B cell (primary cell): ENCODE data around the gene NAIF1. TPM values are rescaled to one million over a fixed set of nuclear protein-coding genes. Genes with fewer than 3 reads are reported as not detected.
"Not testable (repeated sequence)": the region's sequence is repeated elsewhere in the genome, so short reads cannot be mapped to it uniquely, and the experiment has no call there.

Experiments used
- ATAC-seq: fragments of 200-7000 bp; cut with Tn5 transposase; one replicate; pipeline ENCODE4 v1.10.0; 2021; ENCODE audit warnings: low read depth, mild to moderate bottlenecking, moderate number of reproducible peaks, moderate library complexity
- CTCF ChIA-PET: fragments of 350-600 bp; sonication (Branson Sonifier 250); formaldehyde crosslinking; loops from one replicate; lab custom pipeline; 2021; ENCODE audit warnings: antibody characterized with exemption, inconsistent platforms; lab: Charles Lee
- POLR2A ChIA-PET: fragments of 350-600 bp; sonication (Branson Sonifier 250); formaldehyde crosslinking; loops from one replicate; lab custom pipeline; 2021; ENCODE audit warnings: antibody characterized with exemption; lab: Charles Lee
- DNase-seq: peaks from one replicate; pipeline ENCODE4 v3.0.0; 2013
- H2AFZ ChIP-seq: 2 replicates; pipeline ENCODE4 v1.6.1; 2012; ENCODE audit warnings: mild to moderate bottlenecking, low read depth, low read length; ENCODE audit not compliant: insufficient read depth, poor library complexity, severe bottlenecking
- H3K27ac ChIP-seq, 2 donors: 1 replicate in 1 of 2; 2 replicates in 1 of 2; pipeline ENCODE4 v1.5.1; 2012 to 2013; ENCODE audit warnings: low read length in 2 of 2, mild to moderate bottlenecking in 2 of 2, moderate library complexity in 1 of 2
- H3K27me3 ChIP-seq, 4 experiments: fragments of 200-600 bp in 1 of 4; sonication (generic) in 1 of 4; replicated peaks in 1 of 4; 1 replicate in 2 of 4; 2 replicates in 2 of 4; pipeline versions ENCODE4 v1.6.1 to v1.7.0; 2013 to 2016; ENCODE audit warnings: low read length in 3 of 4, mild to moderate bottlenecking in 2 of 4, mixed read lengths in 1 of 4, moderate library complexity in 1 of 4; ENCODE audit not compliant: insufficient read depth in 4 of 4, control insufficient read depth in 3 of 4; ENCODE audit errors: control extremely low read depth in 1 of 4
- H3K36me3 ChIP-seq, 2 experiments: replicated peaks in 1 of 2; 1 replicate in 1 of 2; 2 replicates in 1 of 2; pipeline versions ENCODE4 v1.6.1 to v1.7.1; 2013; ENCODE audit warnings: low read length in 1 of 2; ENCODE audit not compliant: insufficient read depth in 2 of 2, control insufficient read depth in 1 of 2; ENCODE audit errors: control extremely low read depth in 1 of 2, extremely low read depth in 1 of 2
- H3K4me1 ChIP-seq, 2 donors: fragments of 200-600 bp in 1 of 2; sonication (generic) in 1 of 2; 1 replicate in 1 of 2; 2 replicates in 1 of 2; pipeline versions ENCODE4 v1.5.1 to v1.6.1; 2013 to 2017; ENCODE audit warnings: low read length in 2 of 2; ENCODE audit not compliant: control insufficient read depth in 2 of 2, insufficient read depth in 2 of 2
- H3K4me2 ChIP-seq: replicated peaks from 2 replicates; pipeline ENCODE3; 2012; ENCODE audit warnings: mild to moderate bottlenecking, low read depth, low read length; ENCODE audit not compliant: poor library complexity, severe bottlenecking
- H3K4me3 ChIP-seq, 5 experiments: fragments of 200-600 bp in 1 of 5; sonication (generic) in 1 of 5; 1 replicate in 3 of 5; 2 replicates in 2 of 5; pipeline versions ENCODE4 v1.5.1 to v1.7.0; 2011 to 2016; ENCODE audit warnings: low read length in 4 of 5, mild to moderate bottlenecking in 4 of 5, low read depth in 2 of 5, control low read depth in 1 of 5, moderate library complexity in 1 of 5; ENCODE audit not compliant: insufficient read depth in 1 of 5; ENCODE audit errors: control extremely low read depth in 1 of 5, extremely low read depth in 1 of 5
- H3K79me2 ChIP-seq: fragments of 200-600 bp; sonication (generic); one replicate; pipeline ENCODE4 v1.6.0; 2016; ENCODE audit warnings: low read length; ENCODE audit not compliant: control insufficient read depth, insufficient read depth
- H3K9ac ChIP-seq: fragments of 200-600 bp; sonication (generic); 2 replicates; pipeline ENCODE4 v1.6.1; 2017; ENCODE audit warnings: mild to moderate bottlenecking, low read length, moderate library complexity
- H3K9me3 ChIP-seq, 3 donors: one replicate each; pipeline versions ENCODE4 v1.6.1 to v1.7.1; 2013; ENCODE audit warnings: low read length in 2 of 3; ENCODE audit not compliant: control insufficient read depth in 2 of 3, insufficient read depth in 1 of 3; ENCODE audit errors: control extremely low read depth in 1 of 3
- H4K20me1 ChIP-seq: 2 replicates; pipeline ENCODE4 v1.6.0; 2012; ENCODE audit warnings: mild to moderate bottlenecking, low read length; ENCODE audit not compliant: insufficient read depth, control insufficient read depth, poor library complexity, severe bottlenecking
- H3K27ac Mint-ChIP-seq: one replicate; pipeline ENCODE4 v1.8.0; 2021; ENCODE audit warnings: mixed read lengths
- H3K27me3 Mint-ChIP-seq: one replicate; pipeline ENCODE4 v1.8.0; 2021; ENCODE audit warnings: mixed read lengths
- H3K4me1 Mint-ChIP-seq: one replicate; pipeline ENCODE4 v1.8.0; 2021; ENCODE audit warnings: mixed read lengths
- H3K4me3 Mint-ChIP-seq: one replicate; pipeline ENCODE4 v1.8.0; 2021; ENCODE audit warnings: mixed read lengths
- H3K9me3 Mint-ChIP-seq: one replicate; pipeline ENCODE4 v1.8.0; 2022; ENCODE audit warnings: mixed read lengths; ENCODE audit not compliant: insufficient read depth
- CTCF ChIP-seq: fragments of 200-600 bp; IDR thresholded peaks from one replicate; pipeline ENCODE4 v1.8.0; 2022; ENCODE audit warnings: antibody characterized with exemption, mild to moderate bottlenecking
- EZH2 ChIP-seq: IDR thresholded peaks from 2 replicates; pipeline ENCODE4 v1.6.1; 2012; ENCODE audit warnings: borderline replicate concordance, low read depth, mild to moderate bottlenecking, moderate library complexity, low read length; ENCODE audit not compliant: insufficient read depth, poor library complexity, severe bottlenecking
- WGBS: methylation state at CpG from one replicate; pipeline ENCODE4 v1.1.5; 2013; ENCODE audit warnings: missing lambda C conversion rate; ENCODE audit not compliant: insufficient coverage; 5-methylcytosine and 5-hydroxymethylcytosine counted together
- intact Hi-C: fragments of 100-400 bp; cut with micrococcal nuclease; formaldehyde crosslinking; loops from one replicate; pipeline ENCODE4 v1.10.0; 2022
- polyA plus RNA-seq: library from polyadenylated mRNA; depleted of rRNA; stranded (reverse); fragments of >200 nt; gene quantifications from 2 replicates; pipeline ENCODE4 v1.2.3, GENCODE V29; 2012
- total RNA-seq, 2 donors: library from RNA; stranded (reverse); fragments of 120-200 nt in 1 of 2; gene quantifications; 1 replicate in 1 of 2; 2 replicates in 1 of 2; pipeline versions ENCODE4 v1.2.3 to v1.2.4, GENCODE V29; 2013 to 2022

The NAIF1 gene
- total and polyA plus RNA-seq, 2 donors (not counting 1 experiment from before 2014, with no cell fraction given), result 11.4 to 16.6 TPM

DNA sequence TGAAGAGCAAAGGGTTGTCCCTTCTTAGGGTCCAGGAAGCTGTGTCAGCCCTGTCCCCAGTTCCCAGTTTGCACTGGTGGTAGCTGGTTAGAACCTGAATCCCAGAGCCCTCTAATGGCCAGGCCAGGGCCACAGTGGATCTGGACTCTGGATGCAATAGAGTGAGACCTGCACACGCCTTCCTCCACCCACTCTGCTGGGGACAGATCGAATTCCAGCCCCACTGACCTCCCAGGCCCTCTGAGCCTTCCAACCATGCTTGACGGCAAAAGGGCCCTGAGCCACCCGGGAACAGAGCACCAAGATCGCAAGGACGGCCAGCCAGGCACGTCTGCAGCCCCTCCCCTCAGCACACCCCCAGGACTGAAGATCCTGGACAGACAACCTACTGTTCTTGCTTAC is 23.7 kb downstream of the NAIF1 start:
- TF ChIP-seq CTCF (no peak), EZH2 (no peak)
- DNase-seq, result no peak
- Histone ChIP-seq H3K27me3 (no peaks in the 10 kb centered on the region), H2AFZ (no peak overlapping the region), H4K20me1 (no peaks in the 10 kb centered on the region), H3K9ac (no peak overlapping the region), H3K36me3 (no peaks in the 10 kb centered on the region), H3K4me2 (no peak overlapping the region), H3K4me1 (no peaks in the 10 kb centered on the region), H3K79me2 (no peaks in the 10 kb centered on the region), H3K4me3 (no peak overlapping the region), H3K27ac (no peak overlapping the region), H3K9me3 (no peaks in the 10 kb centered on the region)
- intact Hi-C loops, result no loop called here
- peaks cover 3% of the 10 kb centered on the region for H3K27me3 Mint-ChIP-seq
- no peaks in the 10 kb centered on the region for H3K4me1 Mint-ChIP-seq
- ChIA-PET CTCF (interaction anchor here (3.3 to 3.4 kb wide), 2 partner anchors 88 to 101 kb away, joined by 13 read pairs; no protein-coding TSS in a partner anchor), POLR2A (no interaction called here)
- no peaks in the 10 kb centered on the region for H3K9me3 Mint-ChIP-seq
- ATAC-seq, result no peak
- WGBS, result 88% methylated on average over 4 of the region's 7 CpGs
- no peak overlapping the region for H3K27ac Mint-ChIP-seq
- no peak overlapping the region for H3K4me3 Mint-ChIP-seq

DNA sequence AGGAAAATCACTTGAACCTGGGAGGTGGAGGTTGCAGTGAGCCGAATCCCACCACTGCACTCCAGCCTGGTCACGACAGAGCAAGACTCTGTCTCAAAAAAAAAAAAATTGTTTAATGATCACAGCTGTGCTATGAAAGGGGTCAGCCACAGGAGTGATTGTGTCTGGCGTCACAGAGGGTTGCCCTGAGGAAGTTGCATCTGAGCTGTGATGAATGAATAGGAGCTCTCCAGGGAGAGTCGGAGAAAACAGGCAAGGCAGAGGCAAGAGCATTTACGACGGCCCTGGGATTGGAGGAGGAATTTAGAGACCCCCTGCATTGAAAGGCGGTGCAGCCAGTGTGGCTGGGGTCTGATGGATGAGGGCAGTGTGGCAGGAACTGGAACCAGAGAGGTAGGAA is 25.1 kb downstream of the NAIF1 start:
- POLR2A ChIA-PET, result no interaction called here
- Histone ChIP-seq H3K36me3 (no peaks in the 10 kb centered on the region), H2AFZ (no peak overlapping the region), H3K79me2 (no peaks in the 10 kb centered on the region), H3K9ac (no peak overlapping the region), H4K20me1 (no peaks in the 10 kb centered on the region), H3K4me1 (no peaks in the 10 kb centered on the region), H3K27ac (no peak overlapping the region), H3K9me3 (no peaks in the 10 kb centered on the region), H3K4me3 (no peak overlapping the region), H3K27me3 (no peaks in the 10 kb centered on the region), H3K4me2 (no peak overlapping the region)
- no peaks in the 10 kb centered on the region for H3K4me1 Mint-ChIP-seq
- intact Hi-C loops, result no loop called here
- peaks cover 3% of the 10 kb centered on the region for H3K27me3 Mint-ChIP-seq
- CTCF ChIA-PET, result interaction anchor here (3.3 to 3.4 kb wide), 2 partner anchors 87 to 99 kb away, joined by 13 read pairs; no protein-coding TSS in a partner anchor
- no peak overlapping the region for H3K4me3 Mint-ChIP-seq
- no peaks in the 10 kb centered on the region for H3K9me3 Mint-ChIP-seq
- peak overlapping the region; percentile 20 for H3K27ac Mint-ChIP-seq
- DNase-seq (no peak), ATAC-seq (no peak)
- TF ChIP-seq EZH2 (no peak), CTCF (no peak)
- 89% methylated on average over 5 of the region's 7 CpGs for WGBS

GRCh38 chr9:128040783-128041182 is 26.3 kb downstream of the NAIF1 start:
- H3K27me3 ChIP-seq, intact Hi-C loops, POLR2A ChIA-PET, H3K79me2 ChIP-seq, H3K4me1 ChIP-seq, H3K27me3 Mint-ChIP-seq, H3K9me3 Mint-ChIP-seq, H4K20me1 ChIP-seq, H3K4me3 ChIP-seq, H3K9ac ChIP-seq, H2AFZ ChIP-seq, H3K27ac Mint-ChIP-seq, H3K36me3 ChIP-seq, H3K9me3 ChIP-seq, H3K4me1 Mint-ChIP-seq, DNase-seq, H3K4me2 ChIP-seq, ATAC-seq, H3K27ac ChIP-seq, H3K4me3 Mint-ChIP-seq: not testable (repeated sequence)
- CTCF ChIA-PET, result interaction anchor here (3.4 kb wide), 1 partner anchor 98 kb away, joined by 13 read pairs; no protein-coding TSS in a partner anchor
- WGBS, result no CpG with 5 or more reads among the region's 3 CpGs
